Spleen (tissue), 7 donors: ENCODE results near the gene PLXNA3.

ENCODE experiments used
- CTCF ChIP-seq, 11 experiments: fragments of 200-600 bp in 7 of 11; fragments of 450-650 bp in 4 of 11; sonication (generic) in 4 of 11; IDR thresholded peaks in 8 of 11; conservative IDR thresholded peaks in 3 of 11; 1 replicate in 7 of 11; 2 replicates in 4 of 11; pipeline versions ENCODE4 v1.4.0 to v1.8.0; 2016 to 2021; ENCODE audit warnings: antibody characterized with exemption in 11 of 11, inconsistent platforms in 4 of 11, mild to moderate bottlenecking in 1 of 11
- POLR2A ChIP-seq, 3 donors: fragments of 450-650 bp; IDR thresholded peaks; one replicate each; pipeline ENCODE4 v1.5.1; 2017; ENCODE audit warnings: antibody characterized with exemption in 3 of 3, mild to moderate bottlenecking in 1 of 3
- donor health status: DM: no; HTN: no; CAD: no; lungs with moderate emphysema.
- donor health status: DM: no; HTN: no; CAD: no.
- donor health status: DM: no; HTN: no; CAD: no.

DNA sequence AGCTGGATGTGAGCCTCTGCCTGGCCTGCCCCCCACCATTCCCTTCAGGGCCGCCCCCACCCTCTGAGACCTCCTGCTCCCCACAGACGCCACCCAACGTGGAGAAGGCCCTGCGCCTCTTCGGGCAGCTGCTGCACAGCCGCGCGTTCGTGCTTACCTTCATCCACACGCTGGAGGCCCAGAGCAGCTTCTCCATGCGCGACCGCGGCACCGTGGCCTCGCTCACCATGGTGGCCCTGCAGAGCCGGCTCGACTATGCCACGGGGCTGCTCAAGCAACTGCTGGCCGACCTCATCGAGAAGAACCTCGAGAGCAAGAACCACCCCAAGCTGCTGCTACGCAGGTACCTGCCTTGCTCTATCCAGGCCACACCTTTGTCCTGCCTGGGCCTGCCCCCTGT, 10.1 kb downstream of the PLXNA3 start:
- TF ChIP-seq CTCF (IDR thresholded peaks at IDR 0.05 in 8 of 11, conservative IDR thresholded peaks at IDR 0.05 in 3 of 11): no peak
- no peak for TF ChIP-seq POLR2A (IDR thresholded peaks at IDR 0.05)
